Epithelial cell of proximal tubule (primary cell): ENCODE measurements around the gene CST11. TPM values are rescaled to one million over a fixed set of nuclear protein-coding genes. Genes with fewer than 3 reads are reported as not detected.

ENCODE experiments used
- DNase-seq: peaks from one replicate; pipeline ENCODE4 v3.0.0-alpha.2; 2011; ENCODE audit warnings: low read depth
- H3K4me3 ChIP-seq: 2 replicates; pipeline ENCODE4 v1.5.1; 2011; ENCODE audit warnings: low read depth, mild to moderate bottlenecking, low read length
- total RNA-seq: library from RNA; depleted of rRNA; stranded (reverse); fragments of >200 nt; gene quantifications from 2 replicates; pipeline ENCODE4 v1.2.3, GENCODE V29; 2015
- TF ChIP-seq, protein P1 (sequence below): conservative IDR thresholded peaks from 2 replicates; pipeline ENCODE4 v1.5.1; 2012; ENCODE audit warnings: low read depth, mild to moderate bottlenecking, low read length

Gene CST11
- total RNA-seq, 1 donor from 2014 or later: not detected

DNA sequence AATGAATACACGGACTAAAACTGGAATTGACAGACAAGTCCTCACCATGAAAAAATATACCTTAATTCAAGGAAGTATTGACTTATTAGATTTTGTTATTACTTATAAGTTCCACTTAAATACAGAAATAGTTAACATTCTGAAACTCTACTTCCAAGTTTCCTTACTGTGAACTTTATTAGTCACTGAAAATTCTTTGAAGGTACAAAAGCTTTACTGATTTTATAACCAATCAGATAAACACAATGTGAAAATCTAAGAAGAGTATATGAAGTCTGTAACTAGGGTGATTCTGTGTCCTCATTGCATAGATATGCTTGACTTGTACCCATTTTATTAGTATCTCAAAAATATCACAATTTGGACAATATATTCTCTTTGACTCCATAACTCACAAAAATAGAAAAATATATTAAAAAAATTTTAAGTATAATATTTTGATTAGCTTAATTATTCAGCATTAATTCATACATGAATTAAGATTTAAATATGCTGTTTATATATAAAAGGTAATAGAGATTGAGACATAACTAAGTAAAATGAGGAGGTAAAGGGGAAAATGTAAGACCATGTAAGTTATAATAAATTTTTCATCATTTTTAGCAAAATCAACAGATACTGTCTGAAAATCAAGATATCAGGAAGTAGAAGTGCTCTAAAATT lies 38.0 kb downstream of the CST11 start:
- TF ChIP-seq, protein P1, sequence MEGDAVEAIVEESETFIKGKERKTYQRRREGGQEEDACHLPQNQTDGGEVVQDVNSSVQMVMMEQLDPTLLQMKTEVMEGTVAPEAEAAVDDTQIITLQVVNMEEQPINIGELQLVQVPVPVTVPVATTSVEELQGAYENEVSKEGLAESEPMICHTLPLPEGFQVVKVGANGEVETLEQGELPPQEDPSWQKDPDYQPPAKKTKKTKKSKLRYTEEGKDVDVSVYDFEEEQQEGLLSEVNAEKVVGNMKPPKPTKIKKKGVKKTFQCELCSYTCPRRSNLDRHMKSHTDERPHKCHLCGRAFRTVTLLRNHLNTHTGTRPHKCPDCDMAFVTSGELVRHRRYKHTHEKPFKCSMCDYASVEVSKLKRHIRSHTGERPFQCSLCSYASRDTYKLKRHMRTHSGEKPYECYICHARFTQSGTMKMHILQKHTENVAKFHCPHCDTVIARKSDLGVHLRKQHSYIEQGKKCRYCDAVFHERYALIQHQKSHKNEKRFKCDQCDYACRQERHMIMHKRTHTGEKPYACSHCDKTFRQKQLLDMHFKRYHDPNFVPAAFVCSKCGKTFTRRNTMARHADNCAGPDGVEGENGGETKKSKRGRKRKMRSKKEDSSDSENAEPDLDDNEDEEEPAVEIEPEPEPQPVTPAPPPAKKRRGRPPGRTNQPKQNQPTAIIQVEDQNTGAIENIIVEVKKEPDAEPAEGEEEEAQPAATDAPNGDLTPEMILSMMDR: no peak
- DNase-seq: no peak
- H3K4me3 ChIP-seq: no peak overlapping the region

- DNase-seq: no peak
- TF ChIP-seq, protein P1: no peak
Observed at GRCh38 chr20:23413862-23414422, 38.7 kb downstream of the CST11 start.

DNA sequence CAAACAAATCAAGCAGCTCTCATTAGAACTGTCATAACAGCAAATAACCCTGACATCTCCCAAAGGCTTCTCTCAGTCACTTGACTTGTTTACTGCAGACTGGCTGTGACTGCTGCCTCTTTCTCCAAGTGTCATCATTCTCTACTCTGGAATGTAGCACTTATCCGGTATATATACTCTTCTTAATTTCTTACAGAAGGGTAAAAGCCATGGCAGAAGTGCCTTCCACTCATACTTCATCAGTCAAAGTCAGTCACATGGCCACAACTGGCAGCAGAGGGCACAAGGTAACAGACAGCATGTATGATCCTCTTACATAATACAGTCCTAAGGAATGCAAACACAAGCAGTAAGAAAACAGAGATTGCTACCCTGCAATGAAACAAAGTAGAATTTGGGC lies 40.6 kb downstream of the CST11 start:
- H3K4me3 ChIP-seq: no peak overlapping the region
- no peak for DNase-seq
- TF ChIP-seq, protein P1: no peak

More at GRCh38 chr20:23413862-23414422, 38.7 kb downstream of the CST11 start:
- H3K4me3 ChIP-seq: no peak overlapping the region

DNA sequence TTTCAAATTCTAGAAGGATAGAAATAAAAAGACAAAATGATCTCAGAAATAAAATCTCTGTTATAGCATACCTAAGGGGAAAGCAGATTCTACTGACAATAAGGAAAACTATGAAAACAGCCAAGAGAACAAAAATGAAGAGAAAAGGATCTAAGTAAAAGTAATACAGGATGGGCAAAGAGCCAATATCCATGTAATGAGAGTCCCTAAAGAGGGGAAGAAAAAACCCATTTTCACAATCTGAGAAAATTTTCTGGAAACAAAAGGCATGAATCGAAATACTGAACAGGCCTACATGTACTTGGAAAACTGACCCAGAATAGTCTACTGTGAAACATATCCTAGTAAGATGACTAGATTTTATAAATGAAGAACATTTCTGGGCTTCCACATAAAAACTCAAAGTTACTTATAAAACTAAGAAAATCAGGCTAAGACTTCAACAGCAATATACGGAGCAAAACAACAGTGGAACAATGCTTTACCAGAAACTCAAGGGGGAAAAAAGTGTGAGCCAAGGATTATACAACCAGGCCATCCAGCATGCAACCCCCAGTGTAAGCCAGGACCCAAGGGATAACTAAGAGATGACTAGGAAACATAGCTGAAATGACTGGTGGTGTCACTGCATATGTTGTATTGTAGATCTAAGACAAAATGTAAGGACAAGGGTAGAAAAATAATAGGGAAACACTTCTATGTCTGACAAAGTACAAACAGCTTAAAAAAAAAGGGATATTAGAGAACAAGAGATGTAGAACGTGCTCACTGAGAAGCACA lies 41.6 kb downstream of the CST11 start:
- no peak for DNase-seq
- TF ChIP-seq, protein P1: no peak
- no peak overlapping the region for H3K4me3 ChIP-seq

DNA sequence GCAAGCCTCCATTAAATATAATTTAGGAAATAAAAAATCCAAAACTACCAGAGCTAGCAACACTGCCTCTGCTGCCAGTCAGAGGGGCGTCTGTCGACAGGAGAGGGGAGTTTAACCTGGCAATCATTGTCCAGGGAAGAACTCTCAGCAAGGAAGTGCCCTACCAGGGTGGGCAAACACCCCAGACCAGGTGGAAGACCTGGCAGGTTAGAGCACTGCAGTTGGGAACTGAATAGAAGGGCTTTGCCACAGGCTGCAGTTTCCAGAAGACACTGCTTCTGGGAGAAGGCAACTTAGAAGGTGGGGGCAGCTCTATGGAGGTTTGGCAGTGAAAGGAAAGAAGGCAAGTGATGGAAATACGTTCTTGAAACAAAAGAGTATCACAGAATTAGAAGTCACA lies 42.9 kb downstream of the CST11 start:
- TF ChIP-seq, protein P1: no peak
- DNase-seq: no peak
- H3K4me3 ChIP-seq: no peak overlapping the region

DNA sequence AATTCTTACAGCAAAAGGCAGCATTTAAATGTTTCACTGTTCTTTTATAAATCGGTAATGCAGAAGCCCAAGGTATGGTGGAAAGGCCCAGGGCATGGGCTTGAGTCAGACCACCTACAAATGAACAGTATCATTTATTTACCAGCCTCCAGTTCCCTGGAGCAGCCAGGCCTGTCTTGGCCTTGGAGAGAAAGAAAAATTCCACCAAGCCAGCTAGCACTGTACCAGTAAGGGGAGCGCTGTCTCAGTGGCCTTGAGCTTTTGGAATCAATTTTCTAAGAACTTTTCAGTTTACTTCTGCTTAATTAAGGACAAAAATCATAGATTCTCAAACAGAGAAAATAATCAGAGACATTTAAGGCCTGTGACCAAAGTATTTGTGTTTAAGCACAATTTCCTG lies 43.7 kb downstream of the CST11 start:
- DNase-seq: no peak
- H3K4me3 ChIP-seq: no peak overlapping the region
- TF ChIP-seq, protein P1: no peak
